Loucy (cell line): ENCODE data around the gene C9.

ENCODE experiments used
- H2AFZ ChIP-seq: fragments of 200-600 bp; sonication (generic); 2 replicates; pipeline ENCODE4 v1.6.0; 2016; ENCODE audit warnings: antibody characterized with exemption, mild to moderate bottlenecking, low read length, moderate library complexity
- H3F3A ChIP-seq: fragments of 200-600 bp; 2 replicates; pipeline ENCODE4 v1.6.0; 2016; ENCODE audit warnings: antibody characterized with exemption, low read depth, mild to moderate bottlenecking
- H3K27me3 ChIP-seq: fragments of 200-600 bp; sonication (generic); 2 replicates; pipeline ENCODE4 v1.6.1; 2014; ENCODE audit warnings: low read length, mild to moderate bottlenecking; ENCODE audit not compliant: insufficient read depth, poor library complexity, severe bottlenecking
- H3K36me3 ChIP-seq: fragments of 200-600 bp; sonication (generic); 2 replicates; pipeline ENCODE4 v1.6.1; 2016; ENCODE audit warnings: low read length; ENCODE audit not compliant: insufficient read depth
- H3K4me1 ChIP-seq: fragments of 200-600 bp; sonication (generic); 2 replicates; pipeline ENCODE4 v1.5.1; 2014; ENCODE audit warnings: low read length, mild to moderate bottlenecking; ENCODE audit not compliant: insufficient read depth, poor library complexity, severe bottlenecking
- H3K4me2 ChIP-seq: fragments of 200-600 bp; sonication (generic); 2 replicates; pipeline ENCODE4 v1.6.0; 2014; ENCODE audit warnings: antibody characterized with exemption, low read length, low read depth, mild to moderate bottlenecking; ENCODE audit not compliant: poor library complexity, severe bottlenecking
- H3K4me3 ChIP-seq: fragments of 200-600 bp; sonication (generic); 2 replicates; pipeline ENCODE4 v1.5.1; 2014; ENCODE audit warnings: low read length, mild to moderate bottlenecking, mixed read lengths; ENCODE audit not compliant: poor library complexity, severe bottlenecking
- H3K79me2 ChIP-seq: fragments of 200-600 bp; sonication (generic); 2 replicates; pipeline ENCODE4 v1.6.1; 2014; ENCODE audit warnings: low read length; ENCODE audit not compliant: insufficient read depth
- H3K9ac ChIP-seq: fragments of 200-600 bp; sonication (generic); 2 replicates; pipeline ENCODE4 v1.6.0; 2014; ENCODE audit warnings: mild to moderate bottlenecking, low read depth, low read length, moderate library complexity; ENCODE audit not compliant: poor library complexity, severe bottlenecking
- H3K9me2 ChIP-seq: fragments of 200-600 bp; sonication (generic); replicated peaks from 2 replicates; pipeline ENCODE4 v1.6.1; 2016; ENCODE audit warnings: low read depth, low read length, mixed read lengths
- H3K9me3 ChIP-seq: fragments of 200-600 bp; sonication (generic); 2 replicates; pipeline ENCODE4 v1.6.1; 2014; ENCODE audit warnings: mild to moderate bottlenecking, antibody characterized with exemption, low read length, low read depth; ENCODE audit not compliant: insufficient read depth
- H4K20me1 ChIP-seq: fragments of 200-600 bp; sonication (generic); 2 replicates; pipeline ENCODE4 v1.6.0; 2014; ENCODE audit warnings: antibody characterized with exemption, low read length, mild to moderate bottlenecking; ENCODE audit not compliant: insufficient read depth, poor library complexity, severe bottlenecking
- EZH2phosphoT487 ChIP-seq: fragments of 200-600 bp; IDR thresholded peaks from 2 replicates; pipeline ENCODE4 v1.6.1; 2018; ENCODE audit warnings: antibody characterized with exemption, mild to moderate bottlenecking, moderate library complexity, borderline replicate concordance
- TF ChIP-seq, protein P1 (sequence below): fragments of 200-600 bp; sonication (generic); conservative IDR thresholded peaks from 2 replicates; pipeline ENCODE4 v1.5.1; 2014; ENCODE audit warnings: mild to moderate bottlenecking, antibody characterized with exemption, low read length

The C9 gene

DNA sequence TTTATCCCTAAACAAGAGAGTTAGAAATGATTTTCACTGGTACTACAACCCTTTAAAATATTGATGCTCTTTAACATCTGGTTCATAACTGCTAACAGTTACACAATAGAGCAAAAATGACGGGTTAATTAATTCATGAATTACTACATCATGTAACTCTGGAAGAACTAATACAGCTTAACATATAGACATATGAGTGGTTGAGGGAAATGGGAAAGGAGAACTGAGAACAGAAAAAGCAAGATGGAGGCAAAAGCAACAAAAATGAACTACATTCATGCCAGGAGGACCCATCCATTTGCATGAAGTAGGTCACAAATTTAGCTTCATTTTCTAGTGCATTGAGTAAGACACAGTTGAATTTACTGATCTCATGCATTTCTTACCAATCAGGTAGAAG is 61.8 kb downstream of the C9 start:
- H3K9me3 ChIP-seq: peaks cover 8% of the 10 kb centered on the region
- H3F3A ChIP-seq: no peaks in the 10 kb centered on the region
- H3K9me2 ChIP-seq: no peaks in the 10 kb centered on the region
- no peak overlapping the region for H3K4me2 ChIP-seq
- H4K20me1 ChIP-seq: no peaks in the 10 kb centered on the region
- no peaks in the 10 kb centered on the region for H3K27me3 ChIP-seq
- no peak overlapping the region for H2AFZ ChIP-seq
- no peak overlapping the region for H3K9ac ChIP-seq
- no peaks in the 10 kb centered on the region for H3K79me2 ChIP-seq
- no peaks in the 10 kb centered on the region for H3K4me1 ChIP-seq
- no peak overlapping the region for H3K4me3 ChIP-seq
- TF ChIP-seq EZH2phosphoT487: no peak
- TF ChIP-seq, protein P1, sequence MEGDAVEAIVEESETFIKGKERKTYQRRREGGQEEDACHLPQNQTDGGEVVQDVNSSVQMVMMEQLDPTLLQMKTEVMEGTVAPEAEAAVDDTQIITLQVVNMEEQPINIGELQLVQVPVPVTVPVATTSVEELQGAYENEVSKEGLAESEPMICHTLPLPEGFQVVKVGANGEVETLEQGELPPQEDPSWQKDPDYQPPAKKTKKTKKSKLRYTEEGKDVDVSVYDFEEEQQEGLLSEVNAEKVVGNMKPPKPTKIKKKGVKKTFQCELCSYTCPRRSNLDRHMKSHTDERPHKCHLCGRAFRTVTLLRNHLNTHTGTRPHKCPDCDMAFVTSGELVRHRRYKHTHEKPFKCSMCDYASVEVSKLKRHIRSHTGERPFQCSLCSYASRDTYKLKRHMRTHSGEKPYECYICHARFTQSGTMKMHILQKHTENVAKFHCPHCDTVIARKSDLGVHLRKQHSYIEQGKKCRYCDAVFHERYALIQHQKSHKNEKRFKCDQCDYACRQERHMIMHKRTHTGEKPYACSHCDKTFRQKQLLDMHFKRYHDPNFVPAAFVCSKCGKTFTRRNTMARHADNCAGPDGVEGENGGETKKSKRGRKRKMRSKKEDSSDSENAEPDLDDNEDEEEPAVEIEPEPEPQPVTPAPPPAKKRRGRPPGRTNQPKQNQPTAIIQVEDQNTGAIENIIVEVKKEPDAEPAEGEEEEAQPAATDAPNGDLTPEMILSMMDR: no peak
- H3K36me3 ChIP-seq: no peaks in the 10 kb centered on the region

DNA sequence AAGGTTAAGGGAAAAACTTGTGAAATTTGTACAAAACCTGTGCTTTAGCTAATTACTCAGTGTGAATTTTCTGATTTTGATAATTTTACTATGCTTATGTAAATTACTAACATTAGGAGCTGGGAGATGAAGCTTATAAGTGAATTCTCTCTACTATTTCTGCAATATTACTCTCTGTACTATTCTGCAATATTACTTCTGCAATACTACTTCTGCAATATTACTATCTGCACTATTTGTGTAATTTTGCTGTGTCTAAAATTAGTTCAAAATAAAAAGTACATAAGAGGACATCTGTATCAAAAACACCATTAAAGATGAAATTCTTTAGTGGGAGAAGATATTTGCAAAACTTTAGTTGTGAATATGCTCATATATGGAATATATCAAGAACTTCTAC is 62.9 kb downstream of the C9 start:
- Histone ChIP-seq H3K9ac (no peak overlapping the region), H3K4me2 (no peak overlapping the region), H4K20me1 (no peaks in the 10 kb centered on the region), H3K4me3 (no peak overlapping the region), H3K79me2 (no peaks in the 10 kb centered on the region), H2AFZ (no peak overlapping the region), H3K27me3 (no peaks in the 10 kb centered on the region), H3K36me3 (no peaks in the 10 kb centered on the region), H3K4me1 (no peaks in the 10 kb centered on the region), H3F3A (no peaks in the 10 kb centered on the region), H3K9me2 (no peaks in the 10 kb centered on the region), H3K9me3 (peaks cover 8% of the 10 kb centered on the region)
- TF ChIP-seq EZH2phosphoT487: no peak
- TF ChIP-seq, protein P1: no peak

DNA sequence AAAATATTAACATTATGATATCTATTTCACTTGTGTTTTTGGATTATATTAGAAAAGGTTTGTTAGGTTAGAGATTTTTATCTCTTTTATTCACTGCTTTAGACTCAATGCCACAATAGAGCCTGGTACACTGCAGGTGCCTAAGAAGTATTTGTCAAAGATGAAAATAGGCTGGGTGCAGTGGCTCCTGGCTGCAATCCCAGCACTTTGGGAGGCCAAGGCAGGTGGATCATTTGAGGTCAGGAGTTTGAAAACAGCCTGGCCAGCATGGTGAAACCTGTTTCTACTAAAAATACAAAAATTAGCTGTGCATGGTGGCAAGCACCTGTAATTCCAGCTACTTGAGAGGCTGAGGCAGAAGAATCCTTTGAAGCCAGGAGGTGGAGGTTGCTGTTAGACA is 64.3 kb downstream of the C9 start:
- no peaks in the 10 kb centered on the region for H3K9me2 ChIP-seq
- no peaks in the 10 kb centered on the region for H3K4me1 ChIP-seq
- H3K4me2 ChIP-seq: no peak overlapping the region
- no peak overlapping the region for H3K9ac ChIP-seq
- no peak overlapping the region for H2AFZ ChIP-seq
- H3K27me3 ChIP-seq: no peaks in the 10 kb centered on the region
- no peaks in the 10 kb centered on the region for H3K36me3 ChIP-seq
- H3F3A ChIP-seq: no peaks in the 10 kb centered on the region
- H3K9me3 ChIP-seq: peaks cover 8% of the 10 kb centered on the region
- H3K79me2 ChIP-seq: no peaks in the 10 kb centered on the region
- H4K20me1 ChIP-seq: no peaks in the 10 kb centered on the region
- no peak for TF ChIP-seq EZH2phosphoT487
- TF ChIP-seq, protein P1: no peak
- H3K4me3 ChIP-seq: no peak overlapping the region
